Eye (tissue), 1 donor: ENCODE results near the gene DCAF4.

Experiments used
- DNase-seq: peaks from one replicate; pipeline ENCODE4 v3.0.0-alpha.2; 2015

Gene DCAF4

GRCh38 chr14:72898448-72898847 is 27.8 kb upstream of the DCAF4 start:
- no peak for DNase-seq

GRCh38 chr14:72901361-72901760 is 24.9 kb upstream of the DCAF4 start:
- DNase-seq: no peak

- DNase-seq: no peak
Measured at GRCh38 chr14:72902801-72903530, 23.3 kb upstream of the DCAF4 start.

GRCh38 chr14:72903716-72904115 is 22.5 kb upstream of the DCAF4 start:
- no peak for DNase-seq

- no peak for DNase-seq
Measured at GRCh38 chr14:72904218-72904617, 22.0 kb upstream of the DCAF4 start.

GRCh38 chr14:72904840-72905561 is 21.3 kb upstream of the DCAF4 start:
- peak; percentile 90 for DNase-seq

- DNase-seq: no peak
Measured at GRCh38 chr14:72906316-72906715, 19.9 kb upstream of the DCAF4 start.

- no peak for DNase-seq
Measured at GRCh38 chr14:72906879-72907278, 19.4 kb upstream of the DCAF4 start.

- no peak for DNase-seq
Measured at GRCh38 chr14:72907886-72908285, 18.4 kb upstream of the DCAF4 start.

- DNase-seq: peak; percentile 21
Measured at GRCh38 chr14:72909163-72909562, 17.1 kb upstream of the DCAF4 start.

GRCh38 chr14:72913809-72914208 is 12.5 kb upstream of the DCAF4 start:
- DNase-seq: no peak

GRCh38 chr14:72916174-72916573 is 10.1 kb upstream of the DCAF4 start:
- no peak for DNase-seq

GRCh38 chr14:72917094-72917802 is 9.0 kb upstream of the DCAF4 start:
- peak; percentile 16 for DNase-seq

- no peak for DNase-seq
Measured at GRCh38 chr14:72920008-72920407, 6.3 kb upstream of the DCAF4 start.

GRCh38 chr14:72921396-72921795 is 4.9 kb upstream of the DCAF4 start:
- DNase-seq: no peak

- DNase-seq: no peak
Measured at GRCh38 chr14:72924337-72924736, 1.9 kb upstream of the DCAF4 start.

- no peak for DNase-seq
Measured at GRCh38 chr14:72925171-72925759, 999 bp upstream of the DCAF4 start.

GRCh38 chr14:72925815-72926291 is 411 bp upstream of the DCAF4 start:
- DNase-seq: no peak

- no peak for DNase-seq
Measured at GRCh38 chr14:72928872-72929271, 2.6 kb downstream of the DCAF4 start.

- no peak for DNase-seq
Measured at GRCh38 chr14:72929316-72930080, 3.2 kb downstream of the DCAF4 start.

- no peak for DNase-seq
Measured at GRCh38 chr14:72932893-72933292, 6.6 kb downstream of the DCAF4 start.

- DNase-seq: no peak
Measured at GRCh38 chr14:72939630-72940029, 13.4 kb downstream of the DCAF4 start.
